ENCODE data around the gene SENP2.

SENP2 gene

DNA sequence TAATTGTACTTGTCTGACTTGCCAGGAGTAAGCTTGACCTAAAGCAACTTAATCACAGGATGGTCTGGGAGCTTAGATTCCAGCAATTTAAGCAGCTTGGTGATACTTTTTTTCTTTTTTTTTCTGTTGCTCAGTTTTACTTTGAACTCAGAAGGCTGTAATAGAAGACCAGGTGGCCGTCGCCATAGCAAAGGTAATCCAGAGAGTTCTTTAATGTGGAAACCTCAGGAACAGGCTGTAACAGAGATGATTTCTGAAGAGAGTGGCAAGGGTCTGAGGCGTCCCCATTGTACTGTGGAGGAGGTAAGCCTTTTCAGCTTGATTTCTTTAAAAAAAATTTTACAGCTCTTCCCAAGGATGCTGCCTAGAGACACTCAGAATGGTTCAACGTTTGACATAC lies 20.1 kb downstream of the SENP2 start:
- no peak for DNase-seq (ENCODE audit: low read depth in 2 of 2)
- no peak overlapping the region for H3K4me3 ChIP-seq (replicated peaks in 1 of 2; ENCODE audit: low read depth in 2 of 2, low read length in 2 of 2)
- no peak for TF ChIP-seq CTCF (IDR thresholded peaks at IDR 0.05; ENCODE audit: low read depth, low read length)

GRCh38 chr3:185613016-185613415 lies 26.9 kb downstream of the SENP2 start:
- no peak for DNase-seq (ENCODE audit: low read depth in 2 of 2)
- H3K4me3 ChIP-seq (replicated peaks in 1 of 2; ENCODE audit: low read depth in 2 of 2, low read length in 2 of 2) = no peak overlapping the region
- no peak for TF ChIP-seq CTCF (IDR thresholded peaks at IDR 0.05; ENCODE audit: low read depth, low read length)

DNA sequence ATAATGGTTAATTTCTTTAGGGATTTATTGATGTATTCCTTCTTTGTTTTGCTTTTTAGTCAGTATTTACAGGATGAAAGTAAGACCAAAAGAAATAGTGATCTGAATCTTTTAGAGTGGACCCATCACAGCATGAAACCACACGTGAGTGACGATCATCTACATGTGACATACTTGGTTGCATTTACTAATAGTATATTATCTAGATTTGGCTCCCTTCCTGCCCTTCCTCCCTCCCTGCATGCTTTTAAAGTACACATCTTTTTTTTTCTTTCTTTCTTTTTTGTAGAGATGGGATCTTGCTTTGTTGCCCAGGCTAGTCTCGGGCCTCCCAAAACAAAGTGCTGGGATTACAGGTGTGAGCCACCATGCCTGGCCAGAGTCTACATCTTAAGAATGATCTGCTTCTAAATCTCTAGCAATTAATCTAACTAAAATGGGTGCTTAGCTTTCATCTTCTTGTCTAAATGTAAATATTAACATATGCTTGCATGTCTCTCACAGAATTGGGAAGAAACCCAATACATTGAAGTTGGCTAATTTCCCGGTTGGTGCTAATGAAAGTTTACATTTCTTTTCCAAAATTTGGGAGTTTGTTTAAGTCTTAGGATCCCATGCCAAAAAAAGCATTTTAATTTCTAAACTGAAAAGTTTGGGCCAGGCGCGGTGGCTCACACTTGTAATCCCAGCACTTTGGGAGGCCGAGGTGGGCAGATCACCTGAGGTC lies 38.0 kb downstream of the SENP2 start:
- H3K4me3 ChIP-seq (replicated peaks in 1 of 2; ENCODE audit: low read depth in 2 of 2, low read length in 2 of 2) = no peak overlapping the region
- no peak for DNase-seq (ENCODE audit: low read depth in 2 of 2)
- TF ChIP-seq CTCF (IDR thresholded peaks at IDR 0.05; ENCODE audit: low read depth, low read length) = no peak

- no peak for DNase-seq (ENCODE audit: low read depth in 2 of 2)
- no peak overlapping the region for H3K4me3 ChIP-seq (replicated peaks in 1 of 2; ENCODE audit: low read depth in 2 of 2, low read length in 2 of 2)
- no peak for TF ChIP-seq CTCF (IDR thresholded peaks at IDR 0.05; ENCODE audit: low read depth, low read length)
These were observed 39.7 kb downstream of the SENP2 start for GRCh38 chr3:185625784-185626183.

DNA sequence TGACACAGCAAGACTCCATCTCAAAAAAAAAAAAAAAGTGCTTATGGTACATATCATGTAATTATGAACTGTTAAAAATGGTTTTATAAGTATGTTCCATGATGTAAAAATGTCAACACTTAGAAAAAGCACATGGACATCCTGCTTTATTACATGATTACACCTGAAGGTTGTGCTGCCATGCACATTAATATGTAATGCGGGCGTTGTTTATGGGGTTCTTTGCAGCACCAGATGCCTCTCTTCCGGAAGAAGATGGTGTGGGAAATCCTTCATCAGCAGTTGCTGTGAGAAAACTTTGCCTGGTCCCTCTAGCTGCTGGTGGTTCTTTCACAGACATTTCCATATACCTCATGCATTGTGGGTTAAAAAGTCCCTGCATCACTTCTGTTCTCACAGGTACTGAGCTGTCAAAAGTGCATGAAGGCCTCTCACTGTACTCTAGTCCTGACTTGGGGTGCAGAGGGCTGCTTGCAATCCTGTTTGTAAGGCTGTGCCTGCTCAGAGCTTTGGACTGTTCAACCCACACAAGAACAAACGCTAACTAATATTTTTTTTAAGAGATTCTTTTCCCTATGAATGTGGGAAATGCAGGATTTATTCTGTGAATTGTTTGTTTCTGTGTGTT lies 43.6 kb downstream of the SENP2 start:
- no peak for DNase-seq (ENCODE audit: low read depth in 2 of 2)
- no peak overlapping the region for H3K4me3 ChIP-seq (replicated peaks in 1 of 2; ENCODE audit: low read depth in 2 of 2, low read length in 2 of 2)
- TF ChIP-seq CTCF (IDR thresholded peaks at IDR 0.05; ENCODE audit: low read depth, low read length) = no peak

DNA sequence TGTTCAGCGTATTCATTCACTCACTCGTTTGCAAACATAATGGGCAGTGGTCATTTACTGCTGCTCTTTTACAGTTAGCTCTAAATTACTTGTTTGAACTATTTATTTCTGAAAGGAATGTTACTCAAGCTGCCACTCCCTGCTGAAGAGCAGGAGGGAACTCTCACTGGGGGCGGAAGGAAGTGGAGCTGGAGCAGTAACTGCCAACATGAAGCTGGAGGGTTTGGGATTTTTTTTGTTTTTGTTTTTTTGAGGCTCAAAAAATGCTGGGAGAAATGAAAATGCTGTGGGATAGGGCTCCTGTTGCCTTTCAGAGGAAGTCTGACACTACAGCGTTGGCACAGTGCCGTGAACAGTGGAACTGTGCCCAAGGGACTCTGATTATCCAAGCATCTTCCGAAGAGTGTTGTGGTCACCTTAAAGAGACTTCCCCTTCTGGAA lies 44.1 kb downstream of the SENP2 start:
- TF ChIP-seq CTCF (IDR thresholded peaks at IDR 0.05; ENCODE audit: low read depth, low read length) = no peak
- peak; percentile 68 to 73 for DNase-seq (ENCODE audit: low read depth in 2 of 2)

More for the DNA sequence above, 44.1 kb downstream of the SENP2 start:
- no peak overlapping the region for H3K4me3 ChIP-seq (replicated peaks in 1 of 2; ENCODE audit: low read depth in 2 of 2, low read length in 2 of 2)

Measured in cardiac fibroblast (primary cell).